HUDEP-2 (cell line): ENCODE measurements around the gene ACP7.
"Not testable (repeated sequence)": the region's sequence is repeated elsewhere in the genome, so short reads cannot be mapped to it uniquely, and the experiment has no call there.

Experiments
- DNase-seq, 76 experiments: peaks; one replicate each; lab custom pipeline; 2025; ENCODE audit not compliant: unreplicated experiment in 76 of 76; lab: John Stamatoyannopoulos, UW

The ACP7 gene, protein sequence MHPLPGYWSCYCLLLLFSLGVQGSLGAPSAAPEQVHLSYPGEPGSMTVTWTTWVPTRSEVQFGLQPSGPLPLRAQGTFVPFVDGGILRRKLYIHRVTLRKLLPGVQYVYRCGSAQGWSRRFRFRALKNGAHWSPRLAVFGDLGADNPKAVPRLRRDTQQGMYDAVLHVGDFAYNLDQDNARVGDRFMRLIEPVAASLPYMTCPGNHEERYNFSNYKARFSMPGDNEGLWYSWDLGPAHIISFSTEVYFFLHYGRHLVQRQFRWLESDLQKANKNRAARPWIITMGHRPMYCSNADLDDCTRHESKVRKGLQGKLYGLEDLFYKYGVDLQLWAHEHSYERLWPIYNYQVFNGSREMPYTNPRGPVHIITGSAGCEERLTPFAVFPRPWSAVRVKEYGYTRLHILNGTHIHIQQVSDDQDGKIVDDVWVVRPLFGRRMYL

DNA sequence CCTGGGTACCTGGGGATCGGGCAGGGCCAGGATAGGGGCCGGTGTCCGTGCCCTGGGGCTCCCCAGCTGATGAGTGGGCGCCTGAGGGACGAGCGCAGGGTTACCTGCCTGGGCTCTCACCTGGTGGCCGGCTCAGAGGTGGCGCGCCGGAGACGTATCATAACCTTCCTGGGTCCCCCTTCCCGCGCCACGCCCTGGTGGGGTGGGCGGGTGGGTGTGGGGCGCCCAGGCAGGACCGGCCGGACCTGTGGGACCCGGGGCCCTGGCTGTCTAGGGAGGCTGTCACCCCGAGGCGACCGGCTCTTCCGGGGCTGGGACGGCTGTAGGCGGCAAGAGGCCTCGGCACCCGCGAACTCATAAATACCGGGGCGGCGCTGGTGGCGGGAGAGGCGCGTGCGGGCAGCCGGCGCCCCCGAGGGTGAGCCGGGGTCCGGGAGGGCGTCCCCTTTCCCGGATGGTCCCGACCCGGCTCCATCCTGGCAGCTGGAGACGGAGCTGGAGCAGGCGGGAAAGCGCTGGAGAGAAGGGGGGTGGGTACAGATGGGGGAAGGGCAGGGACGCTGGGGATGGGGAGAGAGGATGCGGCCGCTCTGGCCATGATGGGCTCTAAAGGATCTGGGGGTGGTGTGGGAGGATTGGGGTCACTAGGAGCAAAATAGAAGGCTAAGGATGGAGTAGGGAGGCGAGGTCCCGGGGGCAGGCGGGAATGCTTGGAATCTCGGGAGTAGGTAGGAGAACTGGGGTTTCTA, at the start of gene ACP7:
Gene ACP7 (plus strand): TSS at position 386 of the 749 bp plus-strand sequence. CDS start 902 bp downstream, outside the sequence.
- no peak for DNase-seq

DNA sequence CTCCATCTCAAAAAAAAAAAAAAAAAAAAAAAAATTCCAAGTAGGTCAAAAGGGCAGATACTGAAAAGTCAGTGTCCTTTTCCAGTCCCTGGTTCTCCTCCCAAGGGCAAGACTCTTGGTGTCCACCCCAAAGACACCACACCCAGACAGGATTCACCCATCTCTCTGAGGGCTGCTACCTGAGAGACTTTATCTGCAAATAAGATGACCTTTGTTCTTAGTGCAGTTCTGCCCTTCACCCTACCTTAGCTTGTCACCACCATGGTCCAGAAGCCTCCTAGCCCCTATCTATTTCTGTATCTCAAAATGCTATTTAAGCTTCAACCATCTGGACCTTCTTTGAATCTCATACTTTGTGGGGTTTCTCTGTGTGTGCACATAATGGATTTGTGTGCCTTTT, 47.6 kb upstream of the ACP7 start:
- DNase-seq, result no peak

DNA sequence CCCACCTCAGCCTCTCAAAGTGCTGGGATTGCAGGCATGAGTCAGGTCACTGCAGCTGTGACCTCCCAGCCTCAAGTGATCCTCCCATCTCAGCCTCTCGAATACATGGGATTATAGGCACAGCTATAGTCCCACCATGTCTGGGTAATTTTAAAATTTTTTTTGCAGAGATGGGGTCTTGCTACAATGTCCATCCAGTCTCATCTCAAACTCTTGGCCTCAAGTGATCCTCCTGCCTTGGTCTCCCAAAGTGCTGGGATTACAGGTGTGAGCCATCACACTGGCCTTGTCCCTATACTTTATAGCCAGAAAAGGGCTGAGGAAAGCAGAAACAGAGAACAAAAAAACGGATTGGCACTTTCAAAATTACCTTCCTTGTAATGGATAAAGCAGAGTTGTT, 47.0 kb upstream of the ACP7 start:
- no peak for DNase-seq

GRCh38 chr19:39038098-39038497, 46.1 kb upstream of the ACP7 start:
- DNase-seq, result peak in 32 of 76 experiments; percentile 2 to 50 (median 20)

- DNase-seq, result no peak
These were observed 38.7 kb upstream of the ACP7 start for GRCh38 chr19:39045506-39045905.

DNA sequence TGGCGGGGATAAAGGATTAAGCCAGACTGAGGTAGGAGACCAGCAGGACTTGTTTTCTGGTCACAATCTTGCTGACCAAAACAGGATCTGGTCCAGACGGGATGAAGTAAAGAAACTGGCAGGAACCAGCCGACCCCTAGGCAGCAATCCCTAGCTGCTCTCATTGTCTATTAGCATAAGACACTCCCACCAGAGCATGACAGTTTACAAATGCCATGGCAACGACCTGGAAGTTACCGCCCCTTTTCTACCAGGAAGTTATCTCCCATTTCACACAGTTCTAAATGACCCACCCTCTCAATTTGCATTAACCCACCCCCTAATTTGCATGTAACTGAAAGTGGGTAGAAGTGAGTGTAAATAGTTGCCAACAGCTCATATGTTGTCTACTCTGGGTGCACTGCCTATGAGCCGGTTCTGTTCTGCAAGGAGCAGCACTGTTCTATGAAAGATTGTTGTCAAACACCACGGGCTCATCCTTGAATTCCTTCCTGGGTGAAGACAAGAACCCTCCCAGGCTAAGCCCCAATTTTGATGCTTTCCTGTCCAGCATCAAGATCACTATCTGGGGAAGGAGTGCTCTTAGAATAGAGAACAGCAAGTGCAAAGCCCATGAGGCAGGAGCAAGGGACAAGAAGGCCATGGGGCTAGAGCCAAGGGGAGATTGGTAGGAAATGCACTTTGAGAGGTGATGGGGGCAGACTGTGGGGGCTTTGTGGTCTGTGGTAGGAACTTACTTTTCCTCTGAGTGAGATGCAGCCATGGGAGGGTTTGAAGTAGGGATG, 37.9 kb upstream of the ACP7 start:
- DNase-seq, result peak in 16 of 76 experiments; percentile 5 to 48 (median 12)

DNA sequence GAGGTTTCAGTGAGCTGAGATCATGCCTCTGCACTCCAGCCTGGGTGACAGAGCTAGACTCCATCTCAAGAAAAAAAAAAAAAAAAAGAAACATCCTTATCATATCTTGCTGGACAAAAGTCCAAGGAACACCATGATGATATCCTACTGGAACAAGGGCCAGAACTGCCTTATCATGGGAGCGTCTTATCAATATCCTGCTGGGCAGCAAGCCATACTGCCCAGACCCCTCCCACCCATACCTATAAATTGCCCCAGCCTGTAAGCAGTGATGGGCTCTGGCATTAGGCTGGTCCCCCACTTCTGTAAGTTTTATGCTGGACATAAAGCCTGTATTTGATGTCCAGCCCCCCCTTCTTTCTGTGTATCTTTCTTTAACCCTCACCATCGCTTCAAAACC, 37.1 kb upstream of the ACP7 start:
- DNase-seq, result no peak

- DNase-seq, result peak in 56 of 76 experiments; percentile 4 to 73 (median 42)
These were observed 31.9 kb upstream of the ACP7 start for GRCh38 chr19:39052243-39052746.

GRCh38 chr19:39052846-39053245, 31.3 kb upstream of the ACP7 start:
- DNase-seq, result no peak

GRCh38 chr19:39053276-39054090, 30.7 kb upstream of the ACP7 start:
- DNase-seq, result no peak

GRCh38 chr19:39054091-39054470, 30.1 kb upstream of the ACP7 start:
- DNase-seq, result no peak

GRCh38 chr19:39057615-39058014, 26.6 kb upstream of the ACP7 start:
- DNase-seq, result no peak

GRCh38 chr19:39059302-39059701, 24.9 kb upstream of the ACP7 start:
- no peak for DNase-seq

DNA sequence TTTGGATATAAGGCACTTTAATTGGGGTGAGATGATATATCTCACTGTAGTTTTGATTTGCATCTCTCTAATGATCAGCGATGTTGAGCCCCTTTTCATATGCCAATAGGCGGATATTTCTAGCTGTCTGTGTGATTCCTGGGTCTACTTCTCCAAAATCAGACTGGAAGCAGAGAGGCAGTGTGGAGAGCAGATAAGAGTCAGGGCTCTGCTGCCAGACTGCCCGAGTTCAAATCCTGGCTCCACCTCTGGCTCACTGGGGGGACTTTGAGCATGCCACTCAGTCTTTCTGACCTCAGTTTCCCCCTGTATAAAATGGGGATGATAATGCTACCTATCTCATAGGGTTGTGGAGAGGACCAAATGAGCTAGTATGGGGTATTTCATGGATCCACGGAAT, 24.0 kb upstream of the ACP7 start:
- no peak for DNase-seq

DNA sequence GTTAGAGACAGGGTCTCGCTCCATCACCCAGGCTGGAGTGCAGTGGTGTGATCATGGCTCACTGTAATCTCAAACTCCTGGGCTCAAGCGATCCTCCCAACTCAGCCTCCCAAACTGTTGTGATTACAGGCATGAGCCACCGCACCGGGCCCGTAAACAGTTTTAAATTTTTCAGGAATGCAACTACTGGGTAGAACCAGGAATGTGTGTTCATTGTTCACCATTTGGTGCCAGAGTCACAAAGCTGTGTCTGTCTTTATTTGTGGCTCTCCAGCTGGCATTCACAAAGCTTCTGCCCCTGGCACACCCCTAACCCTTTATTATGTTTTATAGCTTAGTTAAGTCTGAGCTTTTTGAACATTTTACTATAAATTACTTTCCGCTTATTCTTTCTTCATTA, 19.8 kb upstream of the ACP7 start:
- no peak for DNase-seq

DNA sequence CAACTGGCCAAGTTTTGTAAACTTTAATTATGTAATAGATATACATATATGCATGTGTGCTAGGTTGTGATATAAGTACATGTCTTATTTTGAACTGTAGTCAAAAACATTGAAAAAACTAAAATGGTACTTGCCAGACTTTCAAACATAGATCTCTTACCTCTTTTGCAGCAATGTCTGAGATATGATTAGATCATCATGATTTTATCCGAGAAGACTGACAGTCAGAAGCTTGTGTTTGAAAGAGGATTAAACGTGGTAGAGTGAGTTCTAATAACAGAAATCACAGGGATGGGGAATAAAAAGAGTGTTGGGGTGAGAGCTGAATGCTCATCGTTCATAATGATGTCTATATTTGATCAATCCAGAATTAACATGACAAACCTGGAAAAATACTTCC, 18.2 kb upstream of the ACP7 start:
- DNase-seq, result no peak

GRCh38 chr19:39067104-39067503, 17.1 kb upstream of the ACP7 start:
- no peak for DNase-seq

GRCh38 chr19:39068259-39068658, 15.9 kb upstream of the ACP7 start:
- not testable (repeated sequence) for DNase-seq

DNA sequence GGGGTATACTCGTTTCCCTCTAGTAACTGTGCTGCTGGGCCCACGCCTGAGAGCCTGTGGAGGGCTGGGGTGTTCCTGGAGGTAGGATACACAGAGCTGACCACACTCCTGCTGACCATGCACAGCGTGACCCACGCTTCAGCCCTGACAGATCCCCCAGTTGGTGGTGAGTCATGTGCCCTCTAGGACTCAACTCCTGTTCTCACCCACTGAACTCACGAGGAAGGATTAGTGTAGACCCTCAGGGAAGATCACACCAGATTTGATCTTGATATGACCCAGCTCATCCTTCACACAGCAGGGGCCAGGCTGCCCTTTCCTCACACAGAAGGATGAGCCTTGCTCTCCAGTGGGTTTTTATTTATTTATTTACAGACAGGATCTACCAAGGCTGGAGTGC, 13.3 kb upstream of the ACP7 start:
- DNase-seq, result no peak

GRCh38 chr19:39074205-39074692, 9.9 kb upstream of the ACP7 start:
- DNase-seq, result no peak
